Skeletal muscle cell (primary cell): ENCODE data around the gene DDX25.
"Not testable (repeated sequence)": the region's sequence is repeated elsewhere in the genome, so short reads cannot be mapped to it uniquely, and the experiment has no call there.

ENCODE experiments used
- DNase-seq: peaks from one replicate; pipeline ENCODE4 v3.0.0-alpha.2; 2010; ENCODE audit warnings: low read depth
- H3K4me3 ChIP-seq: 2 replicates; pipeline ENCODE4 v1.5.1; 2011; ENCODE audit warnings: low read depth, mild to moderate bottlenecking, control low read depth, low read length, moderate library complexity

DDX25 gene

GRCh38 chr11:125903711-125904659 lies at the start of gene DDX25:
Gene DDX25, plus strand, starts transcription at chr11:125904508. Its CDS starts 10 bp downstream, at chr11:125904518.
- DNase-seq: no peak

GRCh38 chr11:125857670-125858069 lies 46.6 kb upstream of the DDX25 start:
- not testable (repeated sequence) for DNase-seq, H3K4me3 ChIP-seq

More at GRCh38 chr11:125903711-125904659, at the start of gene DDX25:
- H3K4me3 ChIP-seq: peak within 1 kb of the TSS; percentile 70

GRCh38 chr11:125862786-125863185 lies 41.5 kb upstream of the DDX25 start:
- DNase-seq, H3K4me3 ChIP-seq: not testable (repeated sequence)

GRCh38 chr11:125865354-125865753 lies 39.0 kb upstream of the DDX25 start:
- DNase-seq, H3K4me3 ChIP-seq: not testable (repeated sequence)

- no peak overlapping the region for H3K4me3 ChIP-seq
- no peak for DNase-seq
Observed at GRCh38 chr11:125869521-125869920, 34.8 kb upstream of the DDX25 start.

- DNase-seq: no peak
- H3K4me3 ChIP-seq: no peak overlapping the region
Observed at GRCh38 chr11:125871391-125872137, 32.7 kb upstream of the DDX25 start.

- H3K4me3 ChIP-seq: no peak overlapping the region
- no peak for DNase-seq
Observed at GRCh38 chr11:125872138-125872491, 32.2 kb upstream of the DDX25 start.

- H3K4me3 ChIP-seq: no peak overlapping the region
- no peak for DNase-seq
Observed at GRCh38 chr11:125873881-125874555, 30.3 kb upstream of the DDX25 start.

GRCh38 chr11:125874556-125875124 lies 29.7 kb upstream of the DDX25 start:
- H3K4me3 ChIP-seq: no peak overlapping the region
- peak; percentile 25 for DNase-seq

GRCh38 chr11:125881291-125881690 lies 23.0 kb upstream of the DDX25 start:
- no peak overlapping the region for H3K4me3 ChIP-seq
- no peak for DNase-seq

- DNase-seq: no peak
Observed at GRCh38 chr11:125883375-125883774, 20.9 kb upstream of the DDX25 start.

GRCh38 chr11:125886997-125887372 lies 17.3 kb upstream of the DDX25 start:
- peak overlapping the region; percentile 83 for H3K4me3 ChIP-seq
- DNase-seq: no peak

More at GRCh38 chr11:125883375-125883774, 20.9 kb upstream of the DDX25 start:
- no peak overlapping the region for H3K4me3 ChIP-seq

GRCh38 chr11:125887373-125888324 lies 16.7 kb upstream of the DDX25 start, which contains the start of gene HYLS1:
Gene HYLS1, plus strand, starts transcription at chr11:125887668. Its CDS starts 11,701 bp downstream, at chr11:125899369.
- H3K4me3 ChIP-seq: peak within 1 kb of the TSS; percentile 83
- peak; percentile 90 for DNase-seq

GRCh38 chr11:125890447-125891100 lies 13.7 kb upstream of the DDX25 start:
- DNase-seq: no peak
- no peak overlapping the region for H3K4me3 ChIP-seq

- DNase-seq: no peak
- H3K4me3 ChIP-seq: no peak overlapping the region
Observed at GRCh38 chr11:125892071-125892470, 12.2 kb upstream of the DDX25 start.

GRCh38 chr11:125892994-125893393 lies 11.3 kb upstream of the DDX25 start:
- no peak for DNase-seq
- H3K4me3 ChIP-seq: no peak overlapping the region

GRCh38 chr11:125901872-125902271 lies 2.4 kb upstream of the DDX25 start:
- H3K4me3 ChIP-seq: peak overlapping the region; percentile 70

More at GRCh38 chr11:125901872-125902271, 2.4 kb upstream of the DDX25 start:
- no peak for DNase-seq
